K562 (cell line): Measurements from ENCODE around the gene POLD1. TPM values are rescaled to one million over a fixed set of nuclear protein-coding genes. Genes with fewer than 3 reads are reported as not detected.

Source experiments
- ARID1B ChIP-seq: fragments of 450-650 bp; IDR thresholded peaks from 2 replicates; pipeline ENCODE4 v1.6.1; 2016; ENCODE audit warnings: antibody characterized with exemption, mild to moderate bottlenecking, inconsistent platforms
- ATF6 ChIP-seq: sonication (generic); formaldehyde crosslinking; IDR thresholded peaks from 2 replicates; pipeline ENCODE4 v1.4.0; 2020; ENCODE audit warnings: mild to moderate bottlenecking, missing genetic modification reagents
- ETV1 ChIP-seq: fragments of 450-650 bp; conservative IDR thresholded peaks from 2 replicates; pipeline ENCODE4 v1.6.1; 2016; ENCODE audit warnings: missing genetic modification characterization, control low read depth, low read depth, missing compliant biosample characterization
- ETV5 ChIP-seq: sonication (generic); formaldehyde crosslinking; IDR thresholded peaks from 2 replicates; pipeline ENCODE4 v1.4.0; 2020; ENCODE audit warnings: low read depth, mild to moderate bottlenecking, missing genetic modification reagents
- FOXK2 ChIP-seq, 2 experiments: fragments of 450-650 bp; IDR thresholded peaks in 1 of 2; conservative IDR thresholded peaks in 1 of 2; 2 replicates each; pipeline ENCODE4 v1.6.1; 2016; ENCODE audit warnings: low read depth in 2 of 2, mild to moderate bottlenecking in 1 of 2
- GATAD2A ChIP-seq: fragments of 450-650 bp; IDR thresholded peaks from 2 replicates; pipeline ENCODE4 v1.6.1; 2017
- HBP1 ChIP-seq: fragments of 450-650 bp; formaldehyde crosslinking; IDR thresholded peaks from 2 replicates; pipeline ENCODE4 v1.4.0; 2022; ENCODE audit warnings: missing genetic modification characterization
- HNRNPH1 ChIP-seq: fragments of 200-400 bp; formaldehyde crosslinking; optimal IDR thresholded peaks from 2 replicates; pipeline ENCODE3; 2017; ENCODE audit warnings: low read depth, mild to moderate bottlenecking, low read length, moderate library complexity
- MAFK ChIP-seq: IDR thresholded peaks from 2 replicates; pipeline ENCODE4 v1.6.1; 2011; ENCODE audit warnings: low read length, improper control_type of control experiment
- MAX ChIP-seq: sonication (generic); formaldehyde crosslinking; IDR thresholded peaks from 2 replicates; pipeline ENCODE4 v1.9.0; 2022; ENCODE audit warnings: mild to moderate bottlenecking, missing genetic modification reagents
- MEIS2 ChIP-seq: fragments of 450-650 bp; IDR thresholded peaks from 2 replicates; pipeline ENCODE4 v1.6.1; 2014; ENCODE audit warnings: mild to moderate bottlenecking; ENCODE audit not compliant: partially characterized antibody
- PPARD ChIP-seq: fragments of 250-450 bp; sonication (Bioruptor Pico); IDR thresholded peaks from 2 replicates; pipeline ENCODE4 v1.8.0; 2022; ENCODE audit warnings: inconsistent platforms, mild to moderate bottlenecking, moderate library complexity
- SIRT6 ChIP-seq: IDR thresholded peaks from one replicate; pipeline ENCODE4 v1.6.1; 2012; ENCODE audit warnings: low read depth, mild to moderate bottlenecking, control low read depth, inconsistent platforms, low read length, moderate library complexity
- TAL1 ChIP-seq: fragments of 450-650 bp; IDR thresholded peaks from 2 replicates; pipeline ENCODE4 v1.6.1; 2016; ENCODE audit warnings: mild to moderate bottlenecking
- TCF3 ChIP-seq: sonication (generic); formaldehyde crosslinking; IDR thresholded peaks from 2 replicates; pipeline ENCODE4 v1.4.0; 2020; ENCODE audit warnings: mild to moderate bottlenecking, missing genetic modification reagents
- TSC22D4 ChIP-seq: fragments of 450-650 bp; IDR thresholded peaks from 2 replicates; pipeline ENCODE4 v1.6.1; 2016; ENCODE audit warnings: missing genetic modification characterization, missing biosample characterization, control low read depth
- U2AF2 ChIP-seq: fragments of 200-400 bp; formaldehyde crosslinking; optimal IDR thresholded peaks from 2 replicates; pipeline ENCODE3; 2017; ENCODE audit warnings: low read depth, mild to moderate bottlenecking, low read length
- YY1 ChIP-seq, 3 experiments: IDR thresholded peaks; 2 replicates each; pipeline ENCODE4 v1.6.1; 2011; ENCODE audit warnings: low read length in 2 of 3, mild to moderate bottlenecking in 2 of 3, moderate library complexity in 2 of 3, borderline replicate concordance in 1 of 3, control low read depth in 1 of 3, low read depth in 1 of 3; ENCODE audit not compliant: insufficient read depth in 3 of 3, insufficient replicate concordance in 2 of 3, control insufficient read depth in 1 of 3, insufficient read length in 1 of 3; ENCODE audit errors: extremely low read depth in 1 of 3
- ZBTB34 ChIP-seq: fragments of 250-450 bp; sonication (Bioruptor Pico); IDR thresholded peaks from 2 replicates; pipeline ENCODE4 v1.8.0; 2021; ENCODE audit warnings: mild to moderate bottlenecking, moderate library complexity
- ZEB2 ChIP-seq: fragments of 450-650 bp; IDR thresholded peaks from 2 replicates; pipeline ENCODE4 v1.6.1; 2016
- polyA plus RNA-seq, 8 experiments: library from polyadenylated mRNA; depleted of rRNA in 4 of 8; stranded (reverse) in 5 of 8; unstranded in 3 of 8; fragments of >200 nt; fragmentation: Nextera tagmentation in 2 of 8; fragmentation: Illumina TruSeq in 1 of 8; extraction: Ambion mirVana in 2 of 8; extraction: Trizol in 1 of 8; gene quantifications; 2 replicates each; pipeline versions ENCODE4 v1.2.1 to v1.2.3, GENCODE V29; 2011 to 2014; ENCODE audit warnings: inconsistent platforms in 1 of 8, missing spikeins in 1 of 8
- total RNA-seq, 7 experiments: library from RNA; depleted of rRNA in 6 of 7; stranded (reverse); fragments of >200 nt in 6 of 7; fragmentation: Illumina TruSeq in 2 of 7; extraction: Trizol in 2 of 7; gene quantifications; 2 replicates each; pipeline versions ENCODE4 v1.2.1 to v1.2.3, GENCODE V29; 2011 to 2021; ENCODE audit warnings: low replicate concordance in 1 of 7

POLD1 gene
- total and polyA plus RNA-seq, 9 of the 15 experiments (the other 6 are each of a cell fraction or from before 2014, with no cell fraction given) = 1.3 to 312 (median 47.8) TPM

GRCh38 chr19:50362656-50363424, 21.3 kb upstream of the POLD1 start (continued):
- TF ChIP-seq ZBTB34 (CRISPR knock-in tag) (no peak), MAX (peak; percentile 33; the same call in 1 of the 2 replicates), SIRT6 (no peak), PPARD (CRISPR knock-in tag) (no peak), ETV1 (tag) (no peak), GATAD2A (peak; percentile 54; the same call in 1 of the 2 replicates), TSC22D4 (no peak), MAFK (no peak), YY1 (IDR thresholded peaks at IDR 0.05; ENCODE audit: borderline replicate concordance in 1 of 3, control insufficient read depth in 1 of 3, extremely low read depth in 1 of 3, insufficient read depth in 3 of 3, insufficient read length in 1 of 3, insufficient replicate concordance in 2 of 3, low read depth in 1 of 3, low read length in 2 of 3) (no peak), TCF3 (CRISPR knock-in tag) (0 out of 2 replicates have a peak, but pooled peaks have one; percentile 14), FOXK2 (conservative IDR thresholded peaks at IDR 0.05 in 1 of 2, IDR thresholded peaks at IDR 0.05 in 1 of 2; ENCODE audit: low read depth in 2 of 2) (0 out of 4 replicates have a peak, but pooled peaks of 1 of the 2 experiments have one; percentile 26), TAL1 (no peak), ZEB2 (peak; percentile 53; the same call in 1 of the 2 replicates), HNRNPH1 (no peak), ATF6 (CRISPR knock-in tag) (peak; percentile 53; the same call in 1 of the 2 replicates), HBP1 (CRISPR knock-in tag) (no peak), U2AF2 (no peak), MEIS2 (peak; percentile 76), ARID1B (peak; percentile 51), ETV5 (CRISPR knock-in tag) (0 out of 2 replicates have a peak, but pooled peaks have one; percentile 26)
